Activated CD4-positive, alpha-beta T cell treated with anti-CD3 and anti-CD28 coated beads, Interleukin-2, amount 10 ng/mL, durations not matched to agents 24 days and 14 days (primary cell): Measurements from ENCODE around the gene C14orf119. TPM values are rescaled to one million over a fixed set of nuclear protein-coding genes. Genes with fewer than 3 reads are reported as not detected.

Experiments
- DNase-seq: peaks from one replicate; pipeline ENCODE4 v3.0.0; 2022
- H3K27ac Mint-ChIP-seq: one replicate; pipeline ENCODE4 v1.8.0; 2022; ENCODE audit warnings: mild to moderate bottlenecking, mixed read lengths
- H3K27me3 Mint-ChIP-seq: one replicate; pipeline ENCODE4 v1.8.0; 2022; ENCODE audit warnings: mixed read lengths
- H3K36me3 Mint-ChIP-seq: one replicate; pipeline ENCODE4 v1.8.0; 2022; ENCODE audit warnings: low read depth, mild to moderate bottlenecking, mixed read lengths
- H3K4me1 Mint-ChIP-seq: one replicate; pipeline ENCODE4 v1.8.0; 2021; ENCODE audit warnings: mixed read lengths
- H3K4me3 Mint-ChIP-seq: one replicate; pipeline ENCODE4 v1.8.0; 2022; ENCODE audit warnings: mild to moderate bottlenecking, moderate library complexity, mixed read lengths
- H3K9me3 Mint-ChIP-seq: one replicate; pipeline ENCODE4 v1.8.0; 2021; ENCODE audit warnings: mixed read lengths
- intact Hi-C: fragments of 100-400 bp; cut with micrococcal nuclease; formaldehyde crosslinking; loops from one replicate; pipeline ENCODE4 v1.15.1; 2023
- total RNA-seq: library from RNA; stranded (reverse); gene quantifications from 2 replicates; pipeline ENCODE4 v1.2.3, GENCODE V29; 2022

The C14orf119 gene
- total RNA-seq, 1 donor from 2014 or later, result 54.3 TPM

DNA sequence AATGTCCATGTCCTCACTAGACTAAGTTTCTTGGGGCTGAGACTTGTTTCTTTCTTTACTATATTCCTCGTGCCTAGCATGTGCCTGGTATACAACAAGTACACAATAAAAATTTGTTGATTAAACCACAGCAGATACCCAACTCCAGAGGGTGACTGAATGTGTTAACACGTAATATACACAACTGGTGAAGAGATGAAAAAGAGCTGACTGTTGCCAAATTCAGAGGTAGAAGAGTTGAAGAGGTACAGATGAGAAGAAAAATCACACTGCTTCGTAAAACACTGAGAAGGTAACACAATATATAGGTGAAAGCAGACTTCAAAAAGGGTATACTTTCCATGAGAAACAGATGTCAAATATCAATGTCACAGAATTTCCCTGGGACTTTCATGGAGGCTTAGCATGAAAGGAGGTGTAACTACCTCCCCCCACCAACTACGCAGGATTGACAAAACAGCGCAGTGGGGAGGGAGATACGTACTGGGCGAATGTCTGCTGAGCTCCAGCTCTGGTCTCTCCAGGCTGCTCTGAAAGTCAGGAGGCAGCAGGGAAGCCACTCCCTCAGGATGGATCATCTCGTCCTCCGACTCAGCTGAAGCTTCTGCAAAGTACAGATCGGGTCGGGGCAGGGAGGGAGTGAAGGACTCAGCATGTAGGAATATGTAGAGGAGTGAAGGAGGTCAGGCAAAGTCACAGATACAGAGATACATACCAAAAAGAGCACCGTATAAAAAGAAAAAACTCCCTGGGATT, 5.6 kb upstream of the C14orf119 start:
- intact Hi-C loops, result loop anchor here (10.0 kb wide), 1 partner anchor 465 kb away; the partner anchor contains the start of genes THTPA and ZFHX2
- H3K9me3 Mint-ChIP-seq, result no peaks in the 10 kb centered on the region
- H3K36me3 Mint-ChIP-seq, result peaks cover 59% of the 10 kb centered on the region
- peaks cover 29% of the 10 kb centered on the region for H3K4me1 Mint-ChIP-seq
- no peak overlapping the region for H3K4me3 Mint-ChIP-seq
- no peak for DNase-seq
- no peaks in the 10 kb centered on the region for H3K27me3 Mint-ChIP-seq
- no peak overlapping the region for H3K27ac Mint-ChIP-seq

DNA sequence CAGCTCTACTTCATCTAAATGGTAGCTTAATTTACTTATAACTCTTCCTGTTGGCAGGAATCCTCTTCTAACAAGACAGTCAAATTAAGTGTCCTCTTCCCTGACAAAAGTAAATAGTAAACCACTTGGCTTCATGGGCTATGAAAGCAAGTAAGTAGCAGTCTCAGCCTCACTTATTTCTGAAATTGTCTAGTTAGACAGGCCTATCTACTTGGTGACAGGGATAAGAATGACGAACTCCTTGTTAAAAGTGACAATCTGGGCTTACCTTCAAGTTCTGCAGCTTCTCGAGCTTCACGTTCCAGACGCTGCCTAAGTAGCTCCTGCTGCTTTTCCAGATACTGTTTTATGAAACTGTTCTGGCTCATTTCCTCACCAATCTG, 5.1 kb upstream of the C14orf119 start:
- intact Hi-C loops, result loop anchor here (10.0 kb wide), 1 partner anchor 465 kb away; the partner anchor contains the start of genes THTPA and ZFHX2
- H3K9me3 Mint-ChIP-seq, result no peaks in the 10 kb centered on the region
- no peak for DNase-seq
- H3K27me3 Mint-ChIP-seq, result no peaks in the 10 kb centered on the region
- H3K27ac Mint-ChIP-seq, result no peak overlapping the region
- H3K4me3 Mint-ChIP-seq, result no peak overlapping the region
- peaks cover 28% of the 10 kb centered on the region for H3K4me1 Mint-ChIP-seq
- H3K36me3 Mint-ChIP-seq, result peaks cover 54% of the 10 kb centered on the region

DNA sequence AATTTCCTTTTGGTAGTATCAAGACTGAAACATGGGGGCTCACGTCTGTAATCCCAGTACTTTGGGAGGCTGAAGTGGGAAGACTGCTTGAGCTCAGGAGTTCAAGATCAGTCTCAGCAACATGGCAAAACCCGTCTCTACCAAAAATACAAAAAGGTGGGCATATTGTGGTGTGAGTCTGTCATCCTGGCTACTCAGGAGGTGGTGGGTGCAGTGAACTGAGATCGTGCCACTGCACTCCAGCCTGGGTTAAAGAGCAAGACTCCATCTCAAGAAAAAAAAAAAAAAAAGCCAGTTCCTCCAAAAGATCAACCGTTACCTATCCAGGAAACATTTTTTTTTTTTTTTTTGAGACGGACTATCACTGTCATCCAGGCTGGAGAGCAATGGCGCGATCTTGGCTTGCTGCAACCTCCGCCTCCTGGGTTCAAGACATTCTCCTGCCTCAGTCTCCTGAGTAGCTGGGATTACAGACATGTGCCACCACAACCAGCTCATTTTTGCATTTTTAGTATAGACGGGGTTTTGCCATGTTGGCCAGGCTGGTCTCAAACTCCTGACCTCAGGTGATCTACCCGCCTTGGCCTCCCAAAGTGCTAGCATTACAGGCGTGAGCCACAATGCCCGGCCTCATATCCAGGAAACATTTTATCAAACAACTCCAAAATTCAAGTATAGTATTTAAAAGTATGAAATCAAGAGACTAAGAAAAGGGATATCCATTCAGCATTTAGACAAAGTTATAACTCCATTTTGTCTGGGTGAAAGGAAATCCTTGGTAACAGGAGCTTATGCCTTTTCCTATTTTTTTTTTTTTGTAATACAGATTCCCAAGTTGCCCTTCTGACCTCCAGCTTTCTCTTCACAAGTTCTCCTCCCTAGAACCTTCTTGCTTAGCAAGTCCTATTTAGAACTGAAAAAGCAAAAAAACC, 3.7 kb upstream of the C14orf119 start:
- Mint-ChIP-seq H3K9me3 (no peaks in the 10 kb centered on the region), H3K4me1 (peaks cover 22% of the 10 kb centered on the region), H3K27me3 (no peaks in the 10 kb centered on the region), H3K27ac (no peak overlapping the region), H3K36me3 (peaks cover 46% of the 10 kb centered on the region), H3K4me3 (peak overlapping the region; percentile 16)
- intact Hi-C loops, result loop anchor here (10.0 kb wide), 1 partner anchor 463 kb away; the partner anchor contains the start of genes THTPA and ZFHX2
- no peak for DNase-seq

DNA sequence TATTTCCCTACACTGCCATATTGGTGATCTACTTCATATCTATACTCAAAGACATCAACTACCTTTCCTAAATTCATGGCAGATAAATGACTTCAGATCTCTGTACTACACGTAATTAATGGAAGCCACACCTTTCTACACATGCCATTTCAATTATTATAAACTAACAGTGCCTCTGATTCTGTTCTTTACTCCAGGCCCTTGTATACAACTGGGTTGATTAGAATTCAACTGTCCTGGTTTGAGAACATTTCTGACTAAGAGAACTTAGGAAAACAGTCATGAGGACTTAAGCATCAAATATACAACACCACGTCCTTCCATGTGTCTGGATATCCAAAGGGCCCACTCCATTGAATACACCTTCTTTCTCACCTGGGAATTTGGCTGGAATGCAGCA, 2.2 kb upstream of the C14orf119 start:
- peaks cover 45% of the 10 kb centered on the region for H3K36me3 Mint-ChIP-seq
- H3K4me1 Mint-ChIP-seq, result peaks cover 29% of the 10 kb centered on the region
- H3K27ac Mint-ChIP-seq, result no peak overlapping the region
- intact Hi-C loops, result loop anchor here (10.0 kb wide), 1 partner anchor 462 kb away; the partner anchor contains the start of genes THTPA and ZFHX2
- no peak overlapping the region for H3K4me3 Mint-ChIP-seq
- H3K27me3 Mint-ChIP-seq, result no peaks in the 10 kb centered on the region
- DNase-seq, result no peak
- no peaks in the 10 kb centered on the region for H3K9me3 Mint-ChIP-seq

DNA sequence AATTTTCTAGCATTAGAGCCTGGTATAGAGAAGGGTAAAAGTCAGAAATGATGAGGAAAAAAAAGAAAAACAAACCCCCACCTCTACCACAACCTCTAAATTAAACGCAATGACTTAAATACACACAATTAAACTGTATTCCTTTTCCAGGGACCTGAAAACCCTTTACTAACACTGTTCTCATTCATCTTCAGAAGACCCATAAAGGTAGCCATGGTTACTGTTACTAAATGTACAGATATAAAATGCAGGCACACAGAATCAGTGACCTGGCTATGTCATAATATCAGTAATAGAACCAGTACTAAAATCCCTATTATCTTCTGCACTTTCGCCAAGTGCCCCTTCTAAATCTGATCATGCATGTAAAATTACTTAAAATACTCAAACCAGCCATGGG, 1.8 kb upstream of the C14orf119 start:
- peaks cover 29% of the 10 kb centered on the region for H3K4me1 Mint-ChIP-seq
- intact Hi-C loops, result loop anchor here (10.0 kb wide), 1 partner anchor 461 kb away; the partner anchor contains the start of genes THTPA and ZFHX2
- H3K27me3 Mint-ChIP-seq, result no peaks in the 10 kb centered on the region
- no peak for DNase-seq
- no peaks in the 10 kb centered on the region for H3K9me3 Mint-ChIP-seq
- H3K4me3 Mint-ChIP-seq, result no peak overlapping the region
- no peak overlapping the region for H3K27ac Mint-ChIP-seq
- H3K36me3 Mint-ChIP-seq, result peaks cover 43% of the 10 kb centered on the region

DNA sequence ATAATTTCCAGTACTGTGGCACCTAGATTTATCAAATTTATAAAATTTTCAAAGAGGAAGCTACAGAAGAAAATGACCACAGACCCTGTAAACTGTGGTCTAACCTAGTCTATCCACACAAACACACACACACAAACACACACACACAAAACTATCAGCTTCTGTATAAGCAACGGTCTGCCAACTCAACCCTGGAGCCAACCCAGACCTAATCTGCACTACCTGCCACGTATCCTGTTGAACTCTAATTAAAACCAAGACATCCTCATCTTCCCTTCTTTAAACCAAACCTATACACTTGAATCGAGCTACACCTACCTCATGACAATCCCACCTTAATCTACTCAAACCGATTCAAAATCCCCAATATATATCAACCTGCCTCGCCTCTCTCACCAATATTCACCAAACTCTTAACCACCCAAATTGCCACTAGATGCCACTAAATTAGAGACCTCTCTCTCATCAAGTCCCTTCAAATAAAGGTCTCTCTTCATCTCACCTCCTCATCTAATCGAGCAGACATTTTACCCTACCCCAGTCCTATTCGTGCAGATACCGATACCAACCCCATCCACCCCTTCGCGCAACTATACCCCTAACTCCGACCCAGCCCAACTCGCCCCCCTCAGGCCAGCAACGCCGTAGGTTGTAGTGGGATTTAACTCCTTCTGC, 1.2 kb upstream of the C14orf119 start:
- Mint-ChIP-seq H3K27me3 (no peaks in the 10 kb centered on the region), H3K4me3 (no peak overlapping the region), H3K36me3 (peaks cover 48% of the 10 kb centered on the region), H3K27ac (no peak overlapping the region), H3K4me1 (peaks cover 29% of the 10 kb centered on the region), H3K9me3 (no peaks in the 10 kb centered on the region)
- intact Hi-C loops, result loop anchor here (1.0 to 10.0 kb wide), 4 partner anchors 9 to 461 kb away; partner anchors contain the start of genes PABPN1, THTPA and ZFHX2
- peak; percentile 62 for DNase-seq

DNA sequence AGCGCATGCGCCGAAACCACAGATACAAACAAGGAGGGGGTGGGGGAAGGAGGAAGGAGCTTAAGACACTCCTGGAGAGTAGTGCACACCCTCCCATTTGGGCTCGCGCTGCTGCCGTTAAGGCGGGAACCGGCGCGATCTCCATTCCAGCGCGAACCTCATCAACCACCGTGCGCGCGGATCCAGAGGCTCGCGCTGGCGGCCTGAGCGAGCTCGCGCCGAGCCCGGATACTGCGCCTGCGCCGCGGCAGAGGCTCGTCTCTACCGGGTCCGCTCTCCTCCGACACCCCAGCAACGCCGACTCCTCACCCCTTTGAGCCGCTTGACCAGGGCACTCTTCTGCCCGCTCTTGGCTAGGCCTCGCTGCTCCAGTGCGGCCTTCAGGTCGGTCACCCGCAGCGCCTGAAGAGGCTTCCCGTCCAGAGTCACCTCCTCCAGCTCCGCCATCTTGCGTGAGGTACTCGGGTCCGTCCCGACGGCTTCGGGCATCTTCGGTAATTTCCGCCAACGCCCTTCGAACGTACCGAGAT, 574 bp upstream of the C14orf119 start, which contains the start of gene ACIN1:
Gene ACIN1 (minus strand): TSS at position 471 of the 530 bp plus-strand sequence. CDS start 24 bp downstream, at position 447.
- Mint-ChIP-seq H3K36me3 (peaks cover 46% of the 10 kb centered on the region), H3K27me3 (no peaks in the 10 kb centered on the region), H3K9me3 (no peaks in the 10 kb centered on the region), H3K4me3 (no peak within 1 kb of the TSS), H3K4me1 (peaks cover 29% of the 10 kb centered on the region), H3K27ac (no peak within 1 kb of the TSS)
- DNase-seq, result no peak
- intact Hi-C loops, result loop anchor here (1.0 to 10.0 kb wide), 8 partner anchors 9 to 460 kb away; partner anchors contain the start of genes HOMEZ, PABPN1, RBM23 and THTPA

DNA sequence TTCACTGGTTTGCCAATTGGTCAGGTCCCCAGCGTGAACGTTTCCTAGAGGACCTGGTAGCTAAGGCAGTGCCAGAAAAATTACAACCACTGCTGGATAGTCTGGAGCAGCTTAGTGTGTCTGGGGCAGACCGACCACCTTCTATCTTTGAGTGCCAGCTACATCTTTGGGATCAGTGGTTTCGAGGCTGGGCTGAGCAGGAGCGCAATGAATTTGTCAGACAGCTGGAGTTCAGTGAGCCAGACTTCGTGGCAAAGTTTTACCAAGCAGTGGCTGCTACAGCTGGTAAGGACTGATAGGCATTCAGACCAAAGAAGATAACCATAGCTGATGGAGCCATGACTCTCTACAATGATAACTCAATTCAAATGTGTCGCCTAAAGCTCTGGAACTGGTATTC, 2.5 kb downstream of the C14orf119 start:
- intact Hi-C loops, result loop anchor here (5.0 to 10.0 kb wide), 2 partner anchors 190 to 457 kb away; partner anchors contain the start of genes HOMEZ, THTPA and ZFHX2

DNA sequence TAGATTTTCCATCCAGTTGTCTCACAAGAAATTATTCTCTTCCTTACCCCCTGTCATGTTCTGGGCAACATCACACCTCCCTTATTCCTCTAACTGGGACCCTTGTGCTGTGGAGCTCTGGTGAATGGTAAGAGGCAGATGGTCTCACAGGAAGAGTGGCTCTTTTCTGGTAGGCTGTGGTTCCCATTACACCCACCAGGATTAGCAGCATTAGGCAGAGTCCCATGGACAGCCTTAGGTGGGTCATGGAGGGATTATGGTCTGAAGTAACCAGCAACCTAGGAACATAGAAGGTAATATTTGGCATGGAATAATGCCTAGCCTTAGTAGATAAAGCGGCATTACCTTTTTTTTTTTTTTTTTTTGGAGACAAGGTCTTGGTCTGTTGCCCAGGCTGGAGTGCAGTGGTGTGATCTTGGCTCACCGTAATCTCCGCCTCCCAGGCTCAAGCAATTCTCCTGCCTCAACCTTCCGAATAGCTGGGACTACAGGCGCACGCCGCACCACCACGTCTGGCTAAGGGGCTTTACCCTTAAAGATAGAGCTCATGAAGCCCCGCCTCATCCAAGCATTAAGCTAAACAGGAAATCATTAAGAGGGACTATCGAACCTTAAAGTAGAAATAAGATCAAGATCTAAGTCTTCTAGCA, 4.0 kb downstream of the C14orf119 start:
- Mint-ChIP-seq H3K27ac (no peak overlapping the region), H3K9me3 (no peaks in the 10 kb centered on the region), H3K4me3 (no peak overlapping the region), H3K36me3 (peaks cover 22% of the 10 kb centered on the region), H3K27me3 (no peaks in the 10 kb centered on the region), H3K4me1 (peaks cover 13% of the 10 kb centered on the region)
- no peak for DNase-seq
- intact Hi-C loops, result loop anchor here (5.0 to 10.0 kb wide), 2 partner anchors 188 to 455 kb away; partner anchors contain the start of genes HOMEZ, THTPA and ZFHX2

More for the DNA sequence above, 2.5 kb downstream of the C14orf119 start:
- no peaks in the 10 kb centered on the region for H3K9me3 Mint-ChIP-seq
- DNase-seq, result no peak
- H3K27ac Mint-ChIP-seq, result no peak overlapping the region
- H3K27me3 Mint-ChIP-seq, result no peaks in the 10 kb centered on the region
- peaks cover 22% of the 10 kb centered on the region for H3K4me1 Mint-ChIP-seq
- H3K36me3 Mint-ChIP-seq, result peaks cover 29% of the 10 kb centered on the region
- H3K4me3 Mint-ChIP-seq, result no peak overlapping the region

DNA sequence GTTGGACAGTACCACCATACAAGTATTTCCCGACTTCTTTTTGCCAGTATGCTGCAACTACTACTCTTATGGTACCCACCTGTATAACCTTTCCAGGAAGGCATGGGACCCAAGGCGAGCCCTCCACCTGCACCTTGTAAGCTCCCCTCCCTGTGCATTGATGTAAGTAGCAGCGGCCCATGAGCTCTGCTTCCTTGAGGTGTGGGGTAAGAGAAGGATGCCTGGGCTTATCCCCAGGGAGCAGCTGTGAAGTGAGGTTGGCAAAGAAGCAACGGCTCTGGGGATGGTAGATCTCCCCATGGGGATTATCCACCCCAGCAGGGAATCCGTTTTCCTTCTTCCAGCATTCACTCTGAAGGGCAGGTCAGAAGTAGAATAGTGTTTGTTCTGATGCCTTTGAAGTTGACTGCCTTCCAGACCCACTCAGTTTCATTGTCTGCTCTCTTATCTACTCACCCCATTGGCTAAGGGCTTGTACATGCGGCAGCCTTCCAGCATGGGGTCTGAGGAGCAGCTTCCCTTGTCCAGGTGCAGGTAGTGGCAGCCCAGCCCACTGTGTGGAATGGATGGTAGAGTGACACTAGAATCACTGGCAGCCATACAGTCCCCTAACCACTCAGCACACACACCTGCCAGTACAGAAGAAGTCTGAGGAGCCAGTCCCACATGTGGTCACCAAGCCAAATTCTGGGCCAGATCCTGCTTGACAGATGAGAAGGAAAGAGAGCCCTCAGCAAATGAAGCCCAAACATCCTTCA, 6.1 kb downstream of the C14orf119 start:
- peaks cover 22% of the 10 kb centered on the region for H3K36me3 Mint-ChIP-seq
- intact Hi-C loops, result no loop called here
- H3K27ac Mint-ChIP-seq, result no peak overlapping the region
- DNase-seq, result no peak
- peaks cover 2% of the 10 kb centered on the region for H3K27me3 Mint-ChIP-seq
- peaks cover 13% of the 10 kb centered on the region for H3K4me1 Mint-ChIP-seq
- H3K9me3 Mint-ChIP-seq, result no peaks in the 10 kb centered on the region
- no peak overlapping the region for H3K4me3 Mint-ChIP-seq

DNA sequence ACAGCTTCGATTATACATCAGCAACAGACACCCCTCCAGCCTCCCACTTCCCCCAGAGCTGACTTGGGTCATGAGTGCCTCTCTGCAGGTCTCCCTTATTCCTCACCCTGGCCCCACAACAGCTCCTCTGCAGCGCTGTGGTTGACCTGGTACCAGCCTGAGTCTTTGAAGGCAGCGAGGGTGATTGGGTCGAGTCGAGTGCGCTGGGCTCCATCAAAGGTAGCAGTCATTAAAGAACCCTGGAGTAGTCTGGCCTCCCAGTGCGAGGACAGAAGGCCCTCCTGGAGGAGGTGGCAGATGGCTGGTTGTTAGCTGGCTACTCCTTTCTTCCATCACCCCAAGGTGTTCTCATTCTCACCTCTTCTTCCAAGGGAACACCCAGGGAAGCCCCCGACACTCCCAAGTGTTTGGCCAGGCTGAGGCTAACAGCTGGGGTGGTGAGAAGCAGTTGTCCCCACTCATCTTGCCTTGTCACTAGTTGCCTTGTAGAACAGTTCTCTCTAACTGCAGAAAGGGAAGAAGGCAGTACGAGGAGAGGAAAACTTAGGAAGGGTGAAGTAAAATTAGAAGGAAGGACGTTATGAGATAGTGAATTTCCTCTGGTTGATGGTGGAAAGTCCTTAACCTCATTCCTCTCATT, 6.8 kb downstream of the C14orf119 start:
- H3K4me3 Mint-ChIP-seq, result no peak overlapping the region
- H3K27ac Mint-ChIP-seq, result no peak overlapping the region
- peaks cover 6% of the 10 kb centered on the region for H3K4me1 Mint-ChIP-seq
- peaks cover 2% of the 10 kb centered on the region for H3K27me3 Mint-ChIP-seq
- peaks cover 18% of the 10 kb centered on the region for H3K36me3 Mint-ChIP-seq
- intact Hi-C loops, result no loop called here
- DNase-seq, result no peak
- H3K9me3 Mint-ChIP-seq, result no peaks in the 10 kb centered on the region

DNA sequence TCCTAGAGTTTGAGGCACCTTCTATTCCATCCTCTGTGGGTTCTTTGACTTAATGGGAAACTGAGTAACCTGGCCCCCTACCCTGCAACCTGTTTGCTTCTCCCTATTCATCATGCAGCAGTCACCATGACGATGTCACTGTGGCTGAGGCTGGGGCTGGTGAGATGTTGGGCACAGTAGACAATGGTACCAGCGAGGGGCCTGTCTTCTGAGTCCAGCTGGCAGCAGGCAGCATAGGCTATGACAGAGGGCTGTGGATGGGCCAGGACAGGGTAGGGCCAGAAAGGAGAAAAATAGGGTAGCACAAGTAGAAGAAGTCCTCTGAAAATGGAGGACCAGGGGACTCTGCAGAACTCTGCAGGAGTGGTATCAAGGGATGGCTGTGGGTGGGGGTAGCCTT, 7.5 kb downstream of the C14orf119 start:
- intact Hi-C loops, result no loop called here
- DNase-seq, result no peak
- Mint-ChIP-seq H3K27me3 (peaks cover 2% of the 10 kb centered on the region), H3K27ac (no peak overlapping the region), H3K9me3 (no peaks in the 10 kb centered on the region), H3K4me1 (no peaks in the 10 kb centered on the region), H3K4me3 (no peak overlapping the region), H3K36me3 (peaks cover 11% of the 10 kb centered on the region)
